ENCODE measurements around the gene NFAM1. TPM values are rescaled to one million over a fixed set of nuclear protein-coding genes. Genes with fewer than 3 reads are reported as not detected.

Gene NFAM1
- polyA plus RNA-seq, 1 of the 3 experiments (the other 2 are of a cell fraction) = 0.02 TPM

- Histone ChIP-seq H3K9ac (no peak overlapping the region), H3K4me3 (ENCODE audit: low read depth in 2 of 2, low read length in 1 of 2) (no peak overlapping the region), H3K9me2 (no peaks in the 10 kb centered on the region), H2AFZ (ENCODE audit: low read depth) (no peak overlapping the region), H3K27ac (ENCODE audit: low read depth in 2 of 2, low read length in 1 of 2) (no peak overlapping the region), H3K79me2 (ENCODE audit: insufficient read depth) (no peaks in the 10 kb centered on the region), H3F3A (replicated peaks; ENCODE audit: insufficient read depth) (no peaks in the 10 kb centered on the region), H3K4me1 (ENCODE audit: control insufficient read depth in 1 of 2, insufficient read depth in 2 of 2, low read depth in 1 of 2, low read length in 1 of 2) (peaks cover 0 to 36% of the 10 kb centered on the region in 2 experiments; a peak in 1 of 4 replicates), H3K9me3 (no peaks in the 10 kb centered on the region), H3K27me3 (ENCODE audit: insufficient read depth) (no peaks in the 10 kb centered on the region), H3K4me2 (no peak overlapping the region), H3K36me3 (replicated peaks in 1 of 2; ENCODE audit: control insufficient read depth in 1 of 2, insufficient read depth in 2 of 2, low read length in 1 of 2) (no peaks in the 10 kb centered on the region), H4K20me1 (ENCODE audit: insufficient read depth) (no peaks in the 10 kb centered on the region)
- CTCF ChIA-PET = interaction anchor here (1.4 kb wide), 2 partner anchors 16 to 59 kb away, joined by 3 to 5 read pairs; no protein-coding TSS in a partner anchor
- DNase-seq = no peak
- POLR2A ChIA-PET = no interaction called here
- 37% methylated on average over 2 of the region's 5 CpGs for WGBS (ENCODE audit: low lambda C conversion rate)
- TF ChIP-seq TEAD4 (IDR thresholded peaks at IDR 0.05; ENCODE audit: borderline replicate concordance, insufficient read depth) (no peak), CTCF (IDR thresholded peaks at IDR 0.05) (no peak), EZH2phosphoT487 (IDR thresholded peaks at IDR 0.05; ENCODE audit: borderline replicate concordance, low read depth) (no peak), RXRA (IDR thresholded peaks at IDR 0.05; ENCODE audit: borderline replicate concordance, low read depth) (no peak), YY1 (IDR thresholded peaks at IDR 0.05; ENCODE audit: low read depth) (no peak), ZBTB33 (IDR thresholded peaks at IDR 0.05; ENCODE audit: borderline replicate concordance, low read depth) (no peak), JUND (IDR thresholded peaks at IDR 0.05) (no peak), FOSL2 (IDR thresholded peaks at IDR 0.05; ENCODE audit: borderline replicate concordance, low read depth) (no peak), FOXJ3 (CRISPR knock-in tag; IDR thresholded peaks at IDR 0.05) (no peak), USF2 (IDR thresholded peaks at IDR 0.05; ENCODE audit: borderline replicate concordance, low read depth, low read length) (no peak), USF1 (IDR thresholded peaks at IDR 0.05; ENCODE audit: borderline replicate concordance, low read depth) (no peak), RFX5 (IDR thresholded peaks at IDR 0.05; ENCODE audit: low read length) (no peak), POLR2AphosphoS5 (IDR thresholded peaks at IDR 0.05; ENCODE audit: low read depth, low read length) (no peak), ELF1 (IDR thresholded peaks at IDR 0.05) (no peak), MXI1 (IDR thresholded peaks at IDR 0.05; ENCODE audit: low read depth, low read length) (no peak), FOXM1 (IDR thresholded peaks at IDR 0.05; ENCODE audit: low read depth) (no peak)
- TF ChIP-seq, protein P1, sequence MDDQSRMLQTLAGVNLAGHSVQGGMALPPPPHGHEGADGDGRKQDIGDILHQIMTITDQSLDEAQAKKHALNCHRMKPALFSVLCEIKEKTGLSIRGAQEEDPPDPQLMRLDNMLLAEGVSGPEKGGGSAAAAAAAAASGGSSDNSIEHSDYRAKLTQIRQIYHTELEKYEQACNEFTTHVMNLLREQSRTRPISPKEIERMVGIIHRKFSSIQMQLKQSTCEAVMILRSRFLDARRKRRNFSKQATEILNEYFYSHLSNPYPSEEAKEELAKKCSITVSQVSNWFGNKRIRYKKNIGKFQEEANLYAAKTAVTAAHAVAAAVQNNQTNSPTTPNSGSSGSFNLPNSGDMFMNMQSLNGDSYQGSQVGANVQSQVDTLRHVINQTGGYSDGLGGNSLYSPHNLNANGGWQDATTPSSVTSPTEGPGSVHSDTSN (IDR thresholded peaks at IDR 0.05) = no peak
- TF ChIP-seq, protein P2, sequence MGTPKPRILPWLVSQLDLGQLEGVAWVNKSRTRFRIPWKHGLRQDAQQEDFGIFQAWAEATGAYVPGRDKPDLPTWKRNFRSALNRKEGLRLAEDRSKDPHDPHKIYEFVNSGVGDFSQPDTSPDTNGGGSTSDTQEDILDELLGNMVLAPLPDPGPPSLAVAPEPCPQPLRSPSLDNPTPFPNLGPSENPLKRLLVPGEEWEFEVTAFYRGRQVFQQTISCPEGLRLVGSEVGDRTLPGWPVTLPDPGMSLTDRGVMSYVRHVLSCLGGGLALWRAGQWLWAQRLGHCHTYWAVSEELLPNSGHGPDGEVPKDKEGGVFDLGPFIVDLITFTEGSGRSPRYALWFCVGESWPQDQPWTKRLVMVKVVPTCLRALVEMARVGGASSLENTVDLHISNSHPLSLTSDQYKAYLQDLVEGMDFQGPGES (IDR thresholded peaks at IDR 0.05; ENCODE audit: low read depth, low read length) = no peak
Observed at GRCh38 chr22:42384506-42384905, 47.7 kb downstream of the NFAM1 start.

All from SK-N-SH (cell line).